SU-DHL-6 (cell line): ENCODE results near the gene STK4.

ENCODE experiments used
- H2AFZ ChIP-seq: fragments of 200-600 bp; sonication (generic); 2 replicates; pipeline ENCODE4 v1.6.1; 2014; ENCODE audit warnings: low read depth, mild to moderate bottlenecking, moderate library complexity, mixed read lengths, antibody characterized with exemption, low read length; ENCODE audit not compliant: severe bottlenecking
- H3F3A ChIP-seq: fragments of 200-600 bp; shearing (Covaris generic); 2 replicates; pipeline ENCODE4 v1.6.0; 2016; ENCODE audit warnings: antibody characterized with exemption, mild to moderate bottlenecking; ENCODE audit not compliant: insufficient read depth
- H3K27ac ChIP-seq: fragments of 200-600 bp; sonication (generic); 2 replicates; pipeline ENCODE4 v1.5.1; 2016; ENCODE audit warnings: low read depth, mild to moderate bottlenecking, low read length, moderate library complexity, mixed read lengths
- H3K27me3 ChIP-seq: fragments of 200-600 bp; sonication (generic), shearing (Covaris generic); 2 replicates; pipeline ENCODE4 v1.6.0; 2014; ENCODE audit warnings: mild to moderate bottlenecking, low read length
- H3K36me3 ChIP-seq: fragments of 200-600 bp; sonication (generic); 2 replicates; pipeline ENCODE4 v1.6.1; 2014; ENCODE audit warnings: mild to moderate bottlenecking, low read length, mixed read lengths
- H3K4me2 ChIP-seq: fragments of 300-600, 200-600 bp; shearing (Covaris generic), sonication (generic); 2 replicates; pipeline ENCODE4 v1.6.0; 2014; ENCODE audit warnings: low read length, low read depth, mild to moderate bottlenecking; ENCODE audit not compliant: poor library complexity, severe bottlenecking
- H3K4me3 ChIP-seq: fragments of 200-600 bp; sonication (generic); 2 replicates; pipeline ENCODE4 v1.5.1; 2014; ENCODE audit warnings: antibody characterized with exemption, low read length, mild to moderate bottlenecking, mixed read lengths; ENCODE audit not compliant: insufficient read depth, poor library complexity, severe bottlenecking
- H3K79me2 ChIP-seq: fragments of 200-600 bp; sonication (generic); 2 replicates; pipeline ENCODE4 v1.6.1; 2014; ENCODE audit warnings: mild to moderate bottlenecking, low read length, moderate library complexity; ENCODE audit not compliant: insufficient read depth
- H3K9ac ChIP-seq: fragments of 200-600 bp; sonication (generic); 2 replicates; pipeline ENCODE4 v1.7.0; 2014; ENCODE audit warnings: mild to moderate bottlenecking, low read length
- H3K9me2 ChIP-seq: fragments of 200-600 bp; sonication (generic); replicated peaks from 2 replicates; pipeline ENCODE4 v1.6.1; 2014; ENCODE audit warnings: low read length; ENCODE audit not compliant: insufficient read depth
- H3K9me3 ChIP-seq: fragments of 200-600 bp; sonication (generic); 2 replicates; pipeline ENCODE4 v1.6.1; 2014; ENCODE audit warnings: low read length, mixed read lengths; ENCODE audit not compliant: insufficient read depth
- H4K20me1 ChIP-seq: fragments of 200-600 bp; sonication (generic); 2 replicates; pipeline ENCODE4 v1.6.1; 2014; ENCODE audit warnings: low read depth, mild to moderate bottlenecking, antibody characterized with exemption, low read length, moderate library complexity, mixed read lengths
- CTCF ChIP-seq: fragments of 200-600 bp; sonication (generic); IDR thresholded peaks from one replicate; pipeline ENCODE4 v1.5.1; 2017; ENCODE audit warnings: antibody characterized with exemption, mild to moderate bottlenecking, low read length, moderate library complexity; ENCODE audit not compliant: insufficient read depth, poor library complexity, severe bottlenecking
- EZH2phosphoT487 ChIP-seq: fragments of 200-600 bp; sonication (generic), shearing (Covaris generic); conservative IDR thresholded peaks from 2 replicates; pipeline ENCODE4 v1.6.1; 2018; ENCODE audit warnings: mild to moderate bottlenecking, antibody characterized with exemption, low read length, moderate library complexity, mixed read lengths

Gene STK4

GRCh38 chr20:45064812-45065211 lies 98.5 kb downstream of the STK4 start:
- Histone ChIP-seq H3K9ac (no peak overlapping the region), H4K20me1 (no peaks in the 10 kb centered on the region), H3F3A (peaks cover 22% of the 10 kb centered on the region), H3K4me3 (no peak overlapping the region), H3K36me3 (peaks cover 53% of the 10 kb centered on the region), H2AFZ (no peak overlapping the region), H3K27me3 (no peaks in the 10 kb centered on the region), H3K9me2 (no peaks in the 10 kb centered on the region), H3K79me2 (peaks cover 82% of the 10 kb centered on the region), H3K27ac (peak overlapping the region; percentile 61), H3K9me3 (no peaks in the 10 kb centered on the region), H3K4me2 (peak overlapping the region; percentile 66)
- no peak for TF ChIP-seq EZH2phosphoT487
- TF ChIP-seq CTCF, result no peak

DNA sequence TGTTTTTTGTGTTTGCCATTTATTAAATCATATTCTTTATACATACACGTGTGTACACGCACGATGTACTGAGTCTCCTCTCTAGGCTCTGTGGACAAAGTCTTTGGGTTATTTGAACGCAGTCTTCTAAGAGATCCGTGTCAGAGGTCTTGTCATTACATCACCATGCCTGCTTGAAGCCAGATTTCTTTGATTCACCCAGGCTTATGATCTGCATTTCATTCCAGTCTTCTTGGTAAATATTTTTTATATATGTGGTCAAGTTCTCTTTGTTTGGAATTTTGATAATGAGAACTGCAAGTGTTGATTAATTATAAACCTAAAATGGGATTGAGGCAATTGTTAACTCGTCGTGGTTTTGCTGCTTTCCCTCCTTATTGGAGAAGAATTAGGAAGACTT lies 100.1 kb downstream of the STK4 start:
- H3K9me3 ChIP-seq, result no peaks in the 10 kb centered on the region
- no peak overlapping the region for H2AFZ ChIP-seq

GRCh38 chr20:45067087-45067486 lies 100.8 kb downstream of the STK4 start:
- Histone ChIP-seq H3K9me3 (no peaks in the 10 kb centered on the region), H3K79me2 (peaks cover 81% of the 10 kb centered on the region), H3K27ac (no peak overlapping the region), H3K4me3 (no peak overlapping the region), H3K9ac (no peak overlapping the region), H3K36me3 (peaks cover 52% of the 10 kb centered on the region), H4K20me1 (no peaks in the 10 kb centered on the region), H3K27me3 (no peaks in the 10 kb centered on the region), H2AFZ (no peak overlapping the region), H3K4me2 (no peak overlapping the region), H3K9me2 (no peaks in the 10 kb centered on the region), H3F3A (peaks cover 4% of the 10 kb centered on the region; the same call in 1 of the 2 replicates)
- TF ChIP-seq EZH2phosphoT487 (no peak), CTCF (no peak)

More for the DNA sequence above, 100.1 kb downstream of the STK4 start:
- Histone ChIP-seq H3K4me3 (no peak overlapping the region), H3K27ac (no peak overlapping the region), H3K27me3 (no peaks in the 10 kb centered on the region), H4K20me1 (no peaks in the 10 kb centered on the region), H3K79me2 (peaks cover 86% of the 10 kb centered on the region), H3K36me3 (peaks cover 53% of the 10 kb centered on the region), H3K4me2 (no peak overlapping the region), H3F3A (peaks cover 8% of the 10 kb centered on the region; the same call in 1 of the 2 replicates), H3K9me2 (no peaks in the 10 kb centered on the region), H3K9ac (no peak overlapping the region)
- no peak for TF ChIP-seq CTCF
- no peak for TF ChIP-seq EZH2phosphoT487
